ENCODE measurements around the gene HTR1B.

The HTR1B gene

GRCh38 chr6:77455271-77455670, 8.0 kb downstream of the HTR1B start:
- DNase-seq = no peak

GRCh38 chr6:77454386-77454785, 8.9 kb downstream of the HTR1B start:
- no peak for DNase-seq

GRCh38 chr6:77451466-77451865, 11.8 kb downstream of the HTR1B start:
- DNase-seq = no peak

GRCh38 chr6:77450924-77451323, 12.4 kb downstream of the HTR1B start:
- DNase-seq = no peak

GRCh38 chr6:77448546-77448945, 14.7 kb downstream of the HTR1B start:
- no peak for DNase-seq

- no peak for DNase-seq
Measured at GRCh38 chr6:77447254-77447653, 16.0 kb downstream of the HTR1B start.

- DNase-seq = no peak
Measured at GRCh38 chr6:77446249-77446648, 17.0 kb downstream of the HTR1B start.

- DNase-seq = no peak
Measured at GRCh38 chr6:77445214-77445613, 18.1 kb downstream of the HTR1B start.

GRCh38 chr6:77440206-77440976, 22.9 kb downstream of the HTR1B start:
- no peak for DNase-seq

- no peak for DNase-seq
Measured at GRCh38 chr6:77433888-77434287, 29.4 kb downstream of the HTR1B start.

GRCh38 chr6:77430504-77430903, 32.8 kb downstream of the HTR1B start:
- DNase-seq = no peak

GRCh38 chr6:77425671-77426070, 37.6 kb downstream of the HTR1B start:
- no peak for DNase-seq

- no peak for DNase-seq
Measured at GRCh38 chr6:77425216-77425615, 38.1 kb downstream of the HTR1B start.

- DNase-seq = no peak
Measured at GRCh38 chr6:77424761-77425160, 38.5 kb downstream of the HTR1B start.

GRCh38 chr6:77416839-77417238, 46.5 kb downstream of the HTR1B start:
- DNase-seq = no peak

- DNase-seq = no peak
Measured at GRCh38 chr6:77415706-77416105, 47.6 kb downstream of the HTR1B start.

All from stimulated activated CD4-positive, alpha-beta T cell treated with anti-CD3 and anti-CD28 coated beads, Interleukin-4, amount 100 ng/mL, for 4 hours (primary cell).